GM23338 (cell line): ENCODE results near the gene PKLR. TPM values are rescaled to one million over a fixed set of nuclear protein-coding genes. Genes with fewer than 3 reads are reported as not detected.
A peak's percentile ranks its signal among the peaks of the same experiment; 100 is the strongest.

Experiments used
- ATAC-seq: fragments of 200-7000 bp; cut with Tn5 transposase; 3 replicates; pipeline ENCODE4 v1.9.1; 2020
- DNase-seq: peaks from one replicate; pipeline ENCODE4 v3.0.0-alpha.2; 2015; ENCODE audit warnings: low spot score
- H2AFZ ChIP-seq: fragments of 200-600 bp; sonication (generic); 2 replicates; pipeline ENCODE4 v1.8.0; 2016; ENCODE audit warnings: antibody characterized with exemption, mild to moderate bottlenecking, moderate library complexity
- H3F3A ChIP-seq: fragments of 200-600 bp; sonication (generic); replicated peaks from 2 replicates; pipeline ENCODE4 v1.8.0; 2017; ENCODE audit warnings: antibody characterized with exemption, mixed run types, low read depth
- H3K27ac ChIP-seq: fragments of 200-600 bp; sonication (generic); 2 replicates; pipeline ENCODE4 v1.6.1; 2016; ENCODE audit warnings: low read depth
- H3K27me3 ChIP-seq: fragments of 200-600 bp; sonication (generic); 2 replicates; pipeline ENCODE4 v1.8.0; 2016; ENCODE audit warnings: mild to moderate bottlenecking, mixed run types, moderate library complexity; ENCODE audit not compliant: insufficient read depth
- H3K36me3 ChIP-seq: fragments of 200-600 bp; sonication (generic); 2 replicates; pipeline ENCODE4 v1.8.0; 2016; ENCODE audit warnings: mild to moderate bottlenecking; ENCODE audit not compliant: insufficient read depth
- H3K4me1 ChIP-seq: fragments of 200-600 bp; sonication (generic); 2 replicates; pipeline ENCODE4 v1.8.0; 2016; ENCODE audit warnings: mild to moderate bottlenecking, moderate library complexity; ENCODE audit not compliant: insufficient read depth
- H3K4me2 ChIP-seq: fragments of 200-600 bp; sonication (generic); 2 replicates; pipeline ENCODE4 v1.7.1; 2017; ENCODE audit warnings: mixed run types
- H3K4me3 ChIP-seq: fragments of 200-600 bp; sonication (generic); 2 replicates; pipeline ENCODE4 v1.6.1; 2016; ENCODE audit warnings: mixed run types
- H3K79me2 ChIP-seq: fragments of 200-600 bp; sonication (generic); replicated peaks from 2 replicates; pipeline ENCODE4 v1.8.0; 2017; ENCODE audit warnings: mild to moderate bottlenecking; ENCODE audit not compliant: insufficient read depth
- H3K9me2 ChIP-seq: fragments of 200-600 bp; sonication (generic); 2 replicates; pipeline ENCODE4 v1.8.0; 2017; ENCODE audit not compliant: insufficient read depth
- H4K20me1 ChIP-seq: fragments of 200-600 bp; sonication (generic); replicated peaks from 2 replicates; pipeline ENCODE4 v1.8.0; 2017; ENCODE audit warnings: mild to moderate bottlenecking; ENCODE audit not compliant: insufficient read depth
- H3K27ac Mint-ChIP-seq: 2 replicates; pipeline ENCODE4 v1.8.0; 2020; ENCODE audit warnings: inconsistent platforms, mild to moderate bottlenecking, moderate library complexity, mixed read lengths
- H3K27me3 Mint-ChIP-seq: 3 replicates; pipeline ENCODE4 v1.8.0; 2022; ENCODE audit warnings: low read depth, mild to moderate bottlenecking, moderate library complexity, mixed read lengths, inconsistent platforms; ENCODE audit not compliant: insufficient read depth, poor library complexity
- H3K36me3 Mint-ChIP-seq: 3 replicates; pipeline ENCODE4 v1.8.0; 2021; ENCODE audit warnings: low read depth, mild to moderate bottlenecking, inconsistent platforms, moderate library complexity, mixed read lengths
- H3K4me1 Mint-ChIP-seq: 3 replicates; pipeline ENCODE4 v1.8.0; 2020; ENCODE audit warnings: mild to moderate bottlenecking, inconsistent platforms, mixed read lengths
- H3K4me3 Mint-ChIP-seq: 3 replicates; pipeline ENCODE4 v1.8.0; 2021; ENCODE audit warnings: moderate library complexity, mild to moderate bottlenecking, inconsistent platforms, mixed read lengths
- H3K9me3 Mint-ChIP-seq: 3 replicates; pipeline ENCODE4 v1.8.0; 2020; ENCODE audit warnings: moderate library complexity, mild to moderate bottlenecking, inconsistent platforms, mixed read lengths
- CTCF ChIP-seq, 2 experiments: fragments of 200-600 bp in 1 of 2; sonication (generic) in 1 of 2; conservative IDR thresholded peaks; 2 replicates each; pipeline versions ENCODE4 v1.5.1 to v1.6.1; 2016 to 2017; ENCODE audit warnings: antibody characterized with exemption in 2 of 2, low read depth in 2 of 2, mild to moderate bottlenecking in 2 of 2, moderate library complexity in 1 of 2
- NANOG ChIP-seq: IDR thresholded peaks from 2 replicates; pipeline ENCODE4 v1.6.1; 2016; ENCODE audit warnings: antibody characterized with exemption, borderline replicate concordance
- POLR2AphosphoS5 ChIP-seq: IDR thresholded peaks from 2 replicates; pipeline ENCODE4 v1.6.1; 2016; ENCODE audit warnings: antibody characterized with exemption, low read depth
- STAT1 ChIP-seq: IDR thresholded peaks from one replicate; pipeline ENCODE4 v1.6.1; 2016; ENCODE audit warnings: antibody characterized with exemption; ENCODE audit not compliant: unreplicated experiment
- ZNF114 ChIP-seq: fragments of 250-450 bp; sonication (Bioruptor Pico); IDR thresholded peaks from 2 replicates; pipeline ENCODE4 v1.5.0; 2020; ENCODE audit warnings: mild to moderate bottlenecking, moderate library complexity
- ZNF462 ChIP-seq: fragments of 250-450 bp; sonication (Bioruptor Pico); IDR thresholded peaks from 2 replicates; pipeline ENCODE4 v1.5.0; 2020; ENCODE audit warnings: mild to moderate bottlenecking, moderate library complexity
- polyA plus RNA-seq: library from polyadenylated mRNA; unstranded; fragments of >200 nt; fragmentation: Nextera tagmentation; extraction: Ambion mirVana; gene quantifications from 2 replicates; pipeline ENCODE4 v1.2.1, GENCODE V29; 2016
- total RNA-seq: library from RNA; depleted of rRNA; stranded (reverse); fragments of >200 nt; shearing (Covaris generic); gene quantifications from 2 replicates; pipeline ENCODE4 v1.2.3, GENCODE V29; 2014

PKLR gene
- total and polyA plus RNA-seq, 2 experiments from 2014 or later = 2.0 to 3.7 TPM

DNA sequence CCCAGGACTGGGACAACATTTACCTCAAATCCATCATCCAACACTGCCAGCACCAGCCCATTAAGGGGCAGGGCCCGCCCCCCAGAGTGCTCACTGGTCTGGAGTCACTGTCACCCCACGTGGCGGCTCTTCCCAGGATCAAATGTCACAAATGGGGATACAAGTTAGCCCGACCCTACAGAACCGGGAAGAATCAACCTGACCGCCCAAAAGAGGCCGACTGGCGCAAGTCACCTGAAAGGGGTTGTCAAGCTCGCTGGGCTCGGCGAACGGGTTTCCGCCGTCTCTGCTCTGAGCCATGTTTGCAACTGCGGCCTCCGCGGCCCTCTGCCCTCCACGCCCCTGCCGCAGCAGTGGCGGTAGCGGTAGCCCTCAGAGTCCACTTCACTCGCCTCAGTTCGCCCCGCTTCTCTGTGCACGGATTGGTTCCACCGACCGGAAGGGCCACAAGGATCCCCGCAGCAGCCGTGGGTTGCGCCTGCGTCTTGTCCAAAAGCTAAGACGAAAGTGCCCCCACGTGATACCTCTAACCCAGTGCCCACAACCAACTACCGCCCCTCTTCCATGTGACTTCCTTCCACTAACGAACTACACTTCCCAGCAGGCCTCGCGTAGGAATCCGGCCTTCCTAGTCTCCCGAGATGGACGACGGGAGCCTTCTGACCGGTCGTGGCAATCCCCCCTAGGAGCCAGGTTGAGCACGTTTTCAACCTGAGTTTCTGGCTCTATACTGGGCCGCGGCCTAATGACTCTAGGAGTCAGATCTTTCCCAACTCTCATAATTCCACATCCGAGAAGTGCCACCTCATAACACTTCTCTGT is 39.2 kb downstream of the PKLR start, which contains the start of gene SCAMP3 (continued):
- TF ChIP-seq ZNF462 (CRISPR knock-in tag) = no peak
- no peak for TF ChIP-seq NANOG
- TF ChIP-seq STAT1 = no peak
- no peak for TF ChIP-seq ZNF114

GRCh38 chr1:155261493-155261851 is 39.8 kb downstream of the PKLR start:
- Histone ChIP-seq H3K4me2 (peak overlapping the region; percentile 84), H3K27me3 (no peaks in the 10 kb centered on the region), H3K36me3 (peaks cover 43% of the 10 kb centered on the region), H3K79me2 (peaks cover 10% of the 10 kb centered on the region), H3K9me2 (no peaks in the 10 kb centered on the region), H3K27ac (0 out of 2 replicates have a peak overlapping the region, but pooled peaks have one; percentile 55), H3K4me3 (peak overlapping the region; percentile 62), H4K20me1 (0 out of 2 replicates have a peak, but pooled peaks cover 5% of the 10 kb centered on the region), H3F3A (peaks cover 46% of the 10 kb centered on the region), H2AFZ (peak overlapping the region; percentile 44; the same call in 1 of the 2 replicates), H3K4me1 (peaks cover 9% of the 10 kb centered on the region)
- DNase-seq = no peak
- peak overlapping the region; percentile 94 for H3K4me3 Mint-ChIP-seq
- peaks cover 16% of the 10 kb centered on the region for H3K4me1 Mint-ChIP-seq
- TF ChIP-seq CTCF (conservative IDR thresholded peaks at IDR 0.05; ENCODE audit: low read depth in 2 of 2) = peak; percentile 12 to 23; a peak in 1 of 4 replicates
- TF ChIP-seq POLR2AphosphoS5 = no peak
- H3K9me3 Mint-ChIP-seq = peaks cover 7% of the 10 kb centered on the region; the same call in 1 of the 3 replicates
- H3K27me3 Mint-ChIP-seq = peaks cover 18% of the 10 kb centered on the region
- ATAC-seq = no peak; the same call in 2 of the 3 replicates
- H3K36me3 Mint-ChIP-seq = peaks cover 62% of the 10 kb centered on the region
- H3K27ac Mint-ChIP-seq = peak overlapping the region; percentile 97
